Fibroblast of lung (primary cell): ENCODE measurements around the gene AASDH. TPM values are rescaled to one million over a fixed set of nuclear protein-coding genes. Genes with fewer than 3 reads are reported as not detected.

ENCODE experiments used
- DNase-seq, 2 donors: peaks; one replicate each; pipeline versions ENCODE4 v3.0.0 to v3.0.0-alpha.2; 2010; ENCODE audit warnings: low read depth in 2 of 2
- H2AFZ ChIP-seq: 2 replicates; pipeline ENCODE4 v1.5.1; 2012; ENCODE audit warnings: low read length, control low read depth, inconsistent platforms
- H3K27ac ChIP-seq: 2 replicates; pipeline ENCODE4 v1.5.1; 2011; ENCODE audit warnings: low read length, control low read depth; ENCODE audit not compliant: insufficient read depth
- H3K27me3 ChIP-seq: 2 replicates; pipeline ENCODE4 v1.5.1; 2011; ENCODE audit warnings: mild to moderate bottlenecking, low read length; ENCODE audit not compliant: control insufficient read depth, insufficient read depth
- H3K36me3 ChIP-seq: 2 replicates; pipeline ENCODE4 v1.5.1; 2011; ENCODE audit warnings: low read length; ENCODE audit not compliant: control insufficient read depth, insufficient read depth
- H3K4me1 ChIP-seq: 2 replicates; pipeline ENCODE4 v1.5.1; 2011; ENCODE audit warnings: low read length; ENCODE audit not compliant: control insufficient read depth, insufficient read depth; ENCODE audit errors: extremely low read depth
- H3K4me2 ChIP-seq: 2 replicates; pipeline ENCODE4 v1.5.1; 2011; ENCODE audit warnings: low read length, control low read depth; ENCODE audit not compliant: insufficient read depth; ENCODE audit errors: extremely low read depth
- H3K4me3 ChIP-seq, 4 experiments: fragments of 200-600 bp in 1 of 4; sonication (generic) in 1 of 4; replicated peaks in 1 of 4; 2 replicates each; pipeline ENCODE4 v1.5.1; 2011 to 2016; ENCODE audit warnings: low read length in 4 of 4, low read depth in 3 of 4, mild to moderate bottlenecking in 3 of 4, control low read depth in 2 of 4, inconsistent platforms in 1 of 4, mixed read lengths in 1 of 4; ENCODE audit not compliant: insufficient read depth in 1 of 4; ENCODE audit errors: control extremely low read depth in 1 of 4
- H3K79me2 ChIP-seq: 2 replicates; pipeline ENCODE4 v1.5.1; 2012; ENCODE audit warnings: mild to moderate bottlenecking, low read length, inconsistent platforms; ENCODE audit not compliant: control insufficient read depth, insufficient read depth
- H3K9ac ChIP-seq: 2 replicates; pipeline ENCODE4 v1.5.1; 2011; ENCODE audit warnings: mild to moderate bottlenecking, low read length, control low read depth; ENCODE audit not compliant: insufficient read depth
- H3K9me3 ChIP-seq: 2 replicates; pipeline ENCODE4 v1.5.1; 2012; ENCODE audit warnings: low read depth, low read length; ENCODE audit not compliant: control insufficient read depth, insufficient read depth
- H4K20me1 ChIP-seq: 2 replicates; pipeline ENCODE4 v1.5.1; 2011; ENCODE audit warnings: low read length; ENCODE audit not compliant: control insufficient read depth, insufficient read depth; ENCODE audit errors: extremely low read depth
- CTCF ChIP-seq, 2 donors: IDR thresholded peaks in 1 of 2; conservative IDR thresholded peaks in 1 of 2; 1 replicate in 1 of 2; 2 replicates in 1 of 2; pipeline ENCODE4 v1.5.1; 2011 to 2012; ENCODE audit warnings: low read length in 2 of 2, control low read depth in 1 of 2, inconsistent platforms in 1 of 2, low read depth in 1 of 2, mild to moderate bottlenecking in 1 of 2
- EZH2 ChIP-seq: IDR thresholded peaks from 2 replicates; pipeline ENCODE4 v1.5.1; 2012; ENCODE audit warnings: low read length, control low read depth, mild to moderate bottlenecking; ENCODE audit errors: missing control alignments
- polyA plus RNA-seq, 2 donors: library from polyadenylated mRNA; depleted of rRNA in 1 of 2; stranded (reverse) in 1 of 2; unstranded in 1 of 2; fragments of >200 nt; gene quantifications; 2 replicates each; pipeline ENCODE4 v1.2.1, GENCODE V29; 2011 to 2012; ENCODE audit warnings: missing spikeins in 1 of 2
- total RNA-seq: library from RNA; depleted of rRNA; stranded (reverse); fragments of >200 nt; gene quantifications from 2 replicates; pipeline ENCODE4 v1.2.1, GENCODE V29; 2014

The AASDH gene
- total and polyA plus RNA-seq, 2 donors (not counting 1 experiment from before 2014, with no cell fraction given): 10.0 to 24.6 TPM

DNA sequence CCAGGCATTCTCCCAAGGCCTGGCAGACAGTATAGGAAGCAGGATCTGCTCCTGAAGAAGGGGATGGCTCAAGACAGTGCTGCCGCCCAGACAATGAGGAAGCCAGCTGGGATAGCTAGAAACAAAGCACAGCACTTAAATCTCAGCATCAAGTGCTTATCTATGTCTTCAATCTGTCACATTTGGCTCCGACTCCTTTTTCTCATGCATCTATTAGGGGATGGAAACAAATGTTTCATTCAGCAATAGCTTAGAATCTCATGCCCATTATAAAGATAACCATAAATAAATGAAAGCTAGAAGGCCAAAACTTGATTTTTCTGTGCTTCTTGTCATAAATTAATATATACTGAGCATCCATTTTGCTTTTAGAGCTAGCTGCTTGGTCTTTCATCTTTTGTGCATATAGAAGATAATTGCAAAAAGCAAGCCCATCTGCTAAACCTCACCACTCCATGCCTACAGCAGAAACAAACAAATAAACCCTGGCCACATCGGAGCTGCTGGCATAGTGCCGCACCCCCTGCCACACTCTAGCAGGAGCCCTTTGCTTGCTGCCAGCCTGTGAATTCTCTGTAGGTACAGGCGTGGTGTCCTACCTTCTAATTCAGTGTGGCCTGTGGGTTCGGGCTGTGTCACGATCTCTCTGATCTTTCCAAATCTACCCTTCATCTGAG, 75.9 kb downstream of the AASDH start:
- Histone ChIP-seq H3K27ac (no peak overlapping the region), H2AFZ (no peak overlapping the region), H3K79me2 (no peaks in the 10 kb centered on the region), H3K9me3 (no peaks in the 10 kb centered on the region), H3K4me1 (no peaks in the 10 kb centered on the region), H3K27me3 (no peaks in the 10 kb centered on the region), H3K36me3 (no peaks in the 10 kb centered on the region), H3K9ac (no peak overlapping the region), H3K4me3 (no peak overlapping the region), H4K20me1 (no peaks in the 10 kb centered on the region), H3K4me2 (no peak overlapping the region)
- DNase-seq: peak in 1 of 2 donors; percentile 8
- no peak for TF ChIP-seq EZH2
- no peak for TF ChIP-seq CTCF (conservative IDR thresholded peaks at IDR 0.05 in 1 of 2, IDR thresholded peaks at IDR 0.05 in 1 of 2; ENCODE audit: low read depth in 1 of 2, low read length in 2 of 2)

DNA sequence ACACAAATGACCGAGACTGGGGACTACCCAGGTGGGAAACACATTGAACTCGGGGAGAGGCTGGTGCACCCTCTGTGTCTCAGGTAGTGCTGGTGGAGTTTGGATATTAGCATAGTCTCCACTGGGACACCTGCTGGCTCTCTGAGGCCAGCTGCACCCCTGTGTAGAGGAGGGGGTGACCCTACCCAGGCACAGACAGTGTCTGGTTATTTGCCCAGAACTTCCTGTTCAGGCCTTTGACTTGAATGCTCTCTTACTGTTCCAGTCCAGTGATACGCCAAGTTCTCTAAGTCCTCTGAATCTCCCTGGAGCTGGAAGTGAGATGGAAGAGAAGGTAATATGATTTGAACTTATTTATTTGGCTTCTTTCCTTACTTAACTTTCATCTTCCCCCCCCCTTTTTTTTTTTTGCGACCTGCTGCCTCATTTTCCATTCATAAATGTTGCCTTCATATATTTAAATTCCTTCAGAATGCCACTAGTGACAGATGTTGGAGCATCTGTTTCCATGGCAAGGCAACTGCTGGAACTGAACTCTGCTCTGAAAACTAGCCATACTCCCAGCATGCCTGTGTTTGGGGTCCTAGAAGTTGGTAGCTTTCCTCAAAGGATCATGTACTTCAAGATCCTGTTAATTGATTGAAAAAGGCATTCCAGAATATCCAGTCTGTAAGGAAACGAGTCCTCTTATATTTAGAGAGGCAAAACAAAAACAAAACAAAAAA, 76.7 kb downstream of the AASDH start:
- Histone ChIP-seq H3K79me2 (no peaks in the 10 kb centered on the region), H4K20me1 (no peaks in the 10 kb centered on the region), H3K27me3 (no peaks in the 10 kb centered on the region), H3K9me3 (no peaks in the 10 kb centered on the region), H3K36me3 (no peaks in the 10 kb centered on the region), H3K4me1 (no peaks in the 10 kb centered on the region), H3K9ac (no peak overlapping the region), H3K4me3 (no peak overlapping the region), H3K27ac (no peak overlapping the region), H3K4me2 (no peak overlapping the region), H2AFZ (no peak overlapping the region)
- no peak for DNase-seq
- TF ChIP-seq CTCF (conservative IDR thresholded peaks at IDR 0.05 in 1 of 2, IDR thresholded peaks at IDR 0.05 in 1 of 2; ENCODE audit: low read depth in 1 of 2, low read length in 2 of 2) (no peak), EZH2 (no peak)

GRCh38 chr4:56308384-56308783, 78.9 kb downstream of the AASDH start:
- no peaks in the 10 kb centered on the region for H3K9me3 ChIP-seq
- no peak overlapping the region for H3K4me3 ChIP-seq
- no peak overlapping the region for H3K4me2 ChIP-seq
- H3K27ac ChIP-seq: no peak overlapping the region
- H3K36me3 ChIP-seq: no peaks in the 10 kb centered on the region
- H2AFZ ChIP-seq: no peak overlapping the region
- no peak for TF ChIP-seq CTCF (conservative IDR thresholded peaks at IDR 0.05 in 1 of 2, IDR thresholded peaks at IDR 0.05 in 1 of 2; ENCODE audit: low read depth in 1 of 2, low read length in 2 of 2)
- no peak for TF ChIP-seq EZH2
- H3K27me3 ChIP-seq: no peaks in the 10 kb centered on the region
- H3K79me2 ChIP-seq: no peaks in the 10 kb centered on the region
- no peaks in the 10 kb centered on the region for H3K4me1 ChIP-seq
- H4K20me1 ChIP-seq: no peaks in the 10 kb centered on the region
- no peak for DNase-seq
- H3K9ac ChIP-seq: no peak overlapping the region
